GM21526 (cell line): ENCODE results near the gene USP17L28.
"Not testable (repeated sequence)": the region's sequence is repeated elsewhere in the genome, so short reads cannot be mapped to it uniquely, and the experiment has no call there.

Experiments
- ATAC-seq: cut with Tn5 transposase; IDR thresholded peaks from one replicate; pipeline ENCODE4 v1.9.1; 2021; ENCODE audit warnings: moderate library complexity; ENCODE audit not compliant: unreplicated experiment, low FRiP score

Gene USP17L28

DNA sequence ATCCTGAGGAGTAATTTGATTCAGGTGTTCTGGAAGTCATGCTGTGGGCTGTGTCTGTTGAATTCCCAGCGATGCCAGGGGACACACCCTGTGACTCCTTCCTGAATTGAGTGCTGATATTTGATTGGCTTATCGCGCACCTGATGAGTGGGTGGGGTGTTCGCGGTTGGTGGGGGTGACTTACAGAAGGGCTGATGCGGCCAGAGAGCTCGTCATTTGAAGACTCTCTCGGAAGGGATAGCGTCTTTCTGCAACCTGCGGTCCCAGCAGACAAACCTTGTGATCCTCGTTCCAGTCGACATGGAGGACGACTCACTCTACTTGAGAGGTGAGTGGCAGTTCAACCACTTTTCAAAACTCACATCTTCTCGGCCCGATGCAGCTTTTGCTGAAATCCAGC, at the start of gene USP17L28:
Gene USP17L28, plus strand, starts transcription at position 301 of the 400 bp plus-strand sequence. Its CDS starts 0 bp downstream, at position 301.
- ATAC-seq: not testable (repeated sequence)

GRCh38 chr4:9324191-9324590, 24.5 kb upstream of the USP17L28 start:
- not testable (repeated sequence) for ATAC-seq

DNA sequence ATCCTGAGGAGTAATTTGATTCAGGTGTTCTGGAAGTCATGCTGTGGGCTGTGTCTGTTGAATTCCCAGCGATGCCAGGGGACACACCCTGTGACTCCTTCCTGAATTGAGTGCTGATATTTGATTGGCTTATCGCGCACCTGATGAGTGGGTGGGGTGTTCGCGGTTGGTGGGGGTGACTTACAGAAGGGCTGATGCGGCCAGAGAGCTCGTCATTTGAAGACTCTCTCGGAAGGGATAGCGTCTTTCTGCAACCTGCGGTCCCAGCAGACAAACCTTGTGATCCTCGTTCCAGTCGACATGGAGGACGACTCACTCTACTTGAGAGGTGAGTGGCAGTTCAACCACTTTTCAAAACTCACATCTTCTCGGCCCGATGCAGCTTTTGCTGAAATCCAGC, 23.8 kb upstream of the USP17L28 start, which contains the start of gene USP17L24:
Gene USP17L24, plus strand, starts transcription at position 301 of the 400 bp plus-strand sequence. Its CDS starts 0 bp downstream, at position 301.
- ATAC-seq: not testable (repeated sequence)

- not testable (repeated sequence) for ATAC-seq
Observed at GRCh38 chr4:9329611-9330010, 19.1 kb upstream of the USP17L28 start, which contains the start of gene USP17L25. USP17L25 (plus strand) TSS chr4:9329911; CDS start chr4:9329911, 0 bp downstream.

GRCh38 chr4:9334358-9334757, 14.3 kb upstream of the USP17L28 start, which contains the start of gene USP17L26:
USP17L26 (plus strand) TSS chr4:9334658; CDS start chr4:9334658, 0 bp downstream.
- not testable (repeated sequence) for ATAC-seq

DNA sequence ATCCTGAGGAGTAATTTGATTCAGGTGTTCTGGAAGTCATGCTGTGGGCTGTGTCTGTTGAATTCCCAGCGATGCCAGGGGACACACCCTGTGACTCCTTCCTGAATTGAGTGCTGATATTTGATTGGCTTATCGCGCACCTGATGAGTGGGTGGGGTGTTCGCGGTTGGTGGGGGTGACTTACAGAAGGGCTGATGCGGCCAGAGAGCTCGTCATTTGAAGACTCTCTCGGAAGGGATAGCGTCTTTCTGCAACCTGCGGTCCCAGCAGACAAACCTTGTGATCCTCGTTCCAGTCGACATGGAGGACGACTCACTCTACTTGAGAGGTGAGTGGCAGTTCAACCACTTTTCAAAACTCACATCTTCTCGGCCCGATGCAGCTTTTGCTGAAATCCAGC, 9.6 kb upstream of the USP17L28 start, which contains the start of gene USP17L5:
Gene USP17L5, plus strand, starts transcription at position 301 of the 400 bp plus-strand sequence. Its CDS starts 0 bp downstream, at position 301.
- ATAC-seq: not testable (repeated sequence)

- ATAC-seq: not testable (repeated sequence)
Observed at GRCh38 chr4:9343848-9344247, 4.8 kb upstream of the USP17L28 start, which contains the start of gene USP17L27. USP17L27 (plus strand) TSS chr4:9344148; CDS start chr4:9344148, 0 bp downstream.

- ATAC-seq: not testable (repeated sequence)
Observed at GRCh38 chr4:9350866-9351265, 2.2 kb downstream of the USP17L28 start.

DNA sequence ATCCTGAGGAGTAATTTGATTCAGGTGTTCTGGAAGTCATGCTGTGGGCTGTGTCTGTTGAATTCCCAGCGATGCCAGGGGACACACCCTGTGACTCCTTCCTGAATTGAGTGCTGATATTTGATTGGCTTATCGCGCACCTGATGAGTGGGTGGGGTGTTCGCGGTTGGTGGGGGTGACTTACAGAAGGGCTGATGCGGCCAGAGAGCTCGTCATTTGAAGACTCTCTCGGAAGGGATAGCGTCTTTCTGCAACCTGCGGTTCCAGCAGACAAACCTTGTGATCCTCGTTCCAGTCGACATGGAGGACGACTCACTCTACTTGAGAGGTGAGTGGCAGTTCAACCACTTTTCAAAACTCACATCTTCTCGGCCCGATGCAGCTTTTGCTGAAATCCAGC, 4.6 kb downstream of the USP17L28 start, which contains the start of gene USP17L29:
Gene USP17L29, plus strand, starts transcription at position 301 of the 400 bp plus-strand sequence. Its CDS starts 0 bp downstream, at position 301.
- ATAC-seq: not testable (repeated sequence)

DNA sequence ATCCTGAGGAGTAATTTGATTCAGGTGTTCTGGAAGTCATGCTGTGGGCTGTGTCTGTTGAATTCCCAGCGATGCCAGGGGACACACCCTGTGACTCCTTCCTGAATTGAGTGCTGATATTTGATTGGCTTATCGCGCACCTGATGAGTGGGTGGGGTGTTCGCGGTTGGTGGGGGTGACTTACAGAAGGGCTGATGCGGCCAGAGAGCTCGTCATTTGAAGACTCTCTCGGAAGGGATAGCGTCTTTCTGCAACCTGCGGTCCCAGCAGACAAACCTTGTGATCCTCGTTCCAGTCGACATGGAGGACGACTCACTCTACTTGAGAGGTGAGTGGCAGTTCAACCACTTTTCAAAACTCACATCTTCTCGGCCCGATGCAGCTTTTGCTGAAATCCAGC, 14.1 kb downstream of the USP17L28 start, which contains the start of gene USP17L30:
Gene USP17L30, plus strand, starts transcription at position 301 of the 400 bp plus-strand sequence. Its CDS starts 0 bp downstream, at position 301.
- not testable (repeated sequence) for ATAC-seq

- not testable (repeated sequence) for ATAC-seq
Observed at GRCh38 chr4:9379881-9380280, 31.2 kb downstream of the USP17L28 start.

DNA sequence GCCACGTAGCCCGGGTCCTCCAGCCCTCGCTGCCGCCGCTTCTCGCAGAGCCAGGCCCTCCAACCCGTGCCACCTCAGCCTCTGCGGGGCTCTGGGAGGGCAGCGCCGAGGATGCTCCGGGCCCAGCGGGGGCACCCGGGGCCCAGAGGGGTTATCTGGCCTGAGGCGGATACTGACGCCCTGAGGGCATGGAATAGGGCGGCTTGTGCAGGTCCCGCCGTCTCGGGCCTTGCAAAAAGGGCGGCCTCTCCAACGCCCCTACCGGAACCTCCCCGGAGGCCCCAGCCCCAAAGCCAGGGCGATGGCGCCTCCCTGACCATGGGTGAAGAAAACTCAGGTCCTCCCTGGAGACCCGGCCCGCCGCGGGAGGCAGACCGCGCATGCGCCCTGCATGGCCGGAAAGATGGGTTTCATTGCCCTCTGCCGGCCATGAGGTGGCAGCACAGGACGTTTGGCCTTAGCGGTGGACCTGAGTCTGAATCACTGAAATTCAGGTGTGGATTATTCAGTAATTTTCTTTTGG, 32.4 kb downstream of the USP17L28 start:
- ATAC-seq: not testable (repeated sequence)

- ATAC-seq: no peak
Observed at GRCh38 chr4:9384126-9384525, 35.4 kb downstream of the USP17L28 start.

GRCh38 chr4:9389001-9389400, 40.3 kb downstream of the USP17L28 start:
- not testable (repeated sequence) for ATAC-seq
